ENCODE measurements around the gene CFDP1. TPM values are rescaled to one million over a fixed set of nuclear protein-coding genes. Genes with fewer than 3 reads are reported as not detected.
A peak's percentile ranks its signal among the peaks of the same experiment; 100 is the strongest.

The CFDP1 gene
- total and polyA plus RNA-seq, 2 of the 13 experiments (the other 11 are each of a cell fraction or from before 2014, with no cell fraction given), result 78.6 to 153 TPM

DNA sequence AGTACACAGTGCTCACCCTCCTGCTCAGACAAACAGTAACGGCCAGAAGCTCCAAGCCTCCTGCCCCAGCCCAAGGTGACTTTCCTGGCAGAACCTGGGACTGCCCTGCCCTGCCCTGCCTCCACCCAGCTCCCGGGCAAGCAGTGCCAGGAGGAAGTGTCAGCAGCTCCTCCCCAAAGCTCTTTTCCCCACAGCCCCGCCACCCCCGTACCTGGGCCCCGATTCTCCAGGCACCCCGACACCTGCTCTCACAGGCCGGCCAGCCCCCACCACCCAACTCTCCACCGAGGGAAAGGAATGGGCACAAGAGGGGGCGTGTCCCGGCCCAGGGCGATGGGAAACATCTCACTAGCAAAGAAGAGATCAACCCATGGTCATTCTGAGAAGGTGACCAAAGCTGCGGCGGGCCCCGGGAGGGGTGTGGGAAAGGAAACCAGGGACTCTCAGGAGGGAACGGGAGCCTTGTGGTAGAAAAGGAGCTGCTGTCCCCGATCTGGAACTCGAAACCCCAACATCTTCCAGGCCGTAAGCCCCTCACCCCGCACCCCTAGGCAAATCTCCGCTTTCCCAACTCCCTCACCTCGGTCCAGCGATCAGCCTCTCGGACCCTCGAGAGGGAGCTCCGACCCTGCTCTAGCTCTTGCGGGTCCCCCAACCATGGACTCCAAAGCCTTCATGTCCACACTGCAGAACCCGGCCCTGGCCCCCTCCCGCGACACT lies 183.1 kb downstream of the CFDP1 start (continued):
- TF ChIP-seq, protein P1, sequence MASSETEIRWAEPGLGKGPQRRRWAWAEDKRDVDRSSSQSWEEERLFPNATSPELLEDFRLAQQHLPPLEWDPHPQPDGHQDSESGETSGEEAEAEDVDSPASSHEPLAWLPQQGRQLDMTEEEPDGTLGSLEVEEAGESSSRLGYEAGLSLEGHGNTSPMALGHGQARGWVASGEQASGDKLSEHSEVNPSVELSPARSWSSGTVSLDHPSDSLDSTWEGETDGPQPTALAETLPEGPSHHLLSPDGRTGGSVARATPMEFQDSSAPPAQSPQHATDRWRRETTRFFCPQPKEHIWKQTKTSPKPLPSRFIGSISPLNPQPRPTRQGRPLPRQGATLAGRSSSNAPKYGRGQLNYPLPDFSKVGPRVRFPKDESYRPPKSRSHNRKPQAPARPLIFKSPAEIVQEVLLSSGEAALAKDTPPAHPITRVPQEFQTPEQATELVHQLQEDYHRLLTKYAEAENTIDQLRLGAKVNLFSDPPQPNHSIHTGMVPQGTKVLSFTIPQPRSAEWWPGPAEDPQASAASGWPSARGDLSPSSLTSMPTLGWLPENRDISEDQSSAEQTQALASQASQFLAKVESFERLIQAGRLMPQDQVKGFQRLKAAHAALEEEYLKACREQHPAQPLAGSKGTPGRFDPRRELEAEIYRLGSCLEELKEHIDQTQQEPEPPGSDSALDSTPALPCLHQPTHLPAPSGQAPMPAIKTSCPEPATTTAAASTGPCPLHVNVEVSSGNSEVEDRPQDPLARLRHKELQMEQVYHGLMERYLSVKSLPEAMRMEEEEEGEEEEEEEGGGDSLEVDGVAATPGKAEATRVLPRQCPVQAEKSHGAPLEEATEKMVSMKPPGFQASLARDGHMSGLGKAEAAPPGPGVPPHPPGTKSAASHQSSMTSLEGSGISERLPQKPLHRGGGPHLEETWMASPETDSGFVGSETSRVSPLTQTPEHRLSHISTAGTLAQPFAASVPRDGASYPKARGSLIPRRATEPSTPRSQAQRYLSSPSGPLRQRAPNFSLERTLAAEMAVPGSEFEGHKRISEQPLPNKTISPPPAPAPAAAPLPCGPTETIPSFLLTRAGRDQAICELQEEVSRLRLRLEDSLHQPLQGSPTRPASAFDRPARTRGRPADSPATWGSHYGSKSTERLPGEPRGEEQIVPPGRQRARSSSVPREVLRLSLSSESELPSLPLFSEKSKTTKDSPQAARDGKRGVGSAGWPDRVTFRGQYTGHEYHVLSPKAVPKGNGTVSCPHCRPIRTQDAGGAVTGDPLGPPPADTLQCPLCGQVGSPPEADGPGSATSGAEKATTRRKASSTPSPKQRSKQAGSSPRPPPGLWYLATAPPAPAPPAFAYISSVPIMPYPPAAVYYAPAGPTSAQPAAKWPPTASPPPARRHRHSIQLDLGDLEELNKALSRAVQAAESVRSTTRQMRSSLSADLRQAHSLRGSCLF (CRISPR knock-in tag; IDR thresholded peaks at IDR 0.05; ENCODE audit: borderline replicate concordance), result no peak
- TF ChIP-seq ZFP1 (CRISPR knock-in tag; IDR thresholded peaks at IDR 0.05), result no peak
- TF ChIP-seq DNMT1 (CRISPR knock-in tag; IDR thresholded peaks at IDR 0.05), result no peak
- TF ChIP-seq ATF7 (IDR thresholded peaks at IDR 0.05), result no peak
- TF ChIP-seq ATF7 (CRISPR knock-in tag; IDR thresholded peaks at IDR 0.05), result no peak
- TF ChIP-seq ZNF556 (CRISPR knock-in tag; IDR thresholded peaks at IDR 0.05; ENCODE audit: borderline replicate concordance), result 0 out of 2 replicates have a peak, but pooled peaks have one; percentile 14
- TF ChIP-seq, protein P2, sequence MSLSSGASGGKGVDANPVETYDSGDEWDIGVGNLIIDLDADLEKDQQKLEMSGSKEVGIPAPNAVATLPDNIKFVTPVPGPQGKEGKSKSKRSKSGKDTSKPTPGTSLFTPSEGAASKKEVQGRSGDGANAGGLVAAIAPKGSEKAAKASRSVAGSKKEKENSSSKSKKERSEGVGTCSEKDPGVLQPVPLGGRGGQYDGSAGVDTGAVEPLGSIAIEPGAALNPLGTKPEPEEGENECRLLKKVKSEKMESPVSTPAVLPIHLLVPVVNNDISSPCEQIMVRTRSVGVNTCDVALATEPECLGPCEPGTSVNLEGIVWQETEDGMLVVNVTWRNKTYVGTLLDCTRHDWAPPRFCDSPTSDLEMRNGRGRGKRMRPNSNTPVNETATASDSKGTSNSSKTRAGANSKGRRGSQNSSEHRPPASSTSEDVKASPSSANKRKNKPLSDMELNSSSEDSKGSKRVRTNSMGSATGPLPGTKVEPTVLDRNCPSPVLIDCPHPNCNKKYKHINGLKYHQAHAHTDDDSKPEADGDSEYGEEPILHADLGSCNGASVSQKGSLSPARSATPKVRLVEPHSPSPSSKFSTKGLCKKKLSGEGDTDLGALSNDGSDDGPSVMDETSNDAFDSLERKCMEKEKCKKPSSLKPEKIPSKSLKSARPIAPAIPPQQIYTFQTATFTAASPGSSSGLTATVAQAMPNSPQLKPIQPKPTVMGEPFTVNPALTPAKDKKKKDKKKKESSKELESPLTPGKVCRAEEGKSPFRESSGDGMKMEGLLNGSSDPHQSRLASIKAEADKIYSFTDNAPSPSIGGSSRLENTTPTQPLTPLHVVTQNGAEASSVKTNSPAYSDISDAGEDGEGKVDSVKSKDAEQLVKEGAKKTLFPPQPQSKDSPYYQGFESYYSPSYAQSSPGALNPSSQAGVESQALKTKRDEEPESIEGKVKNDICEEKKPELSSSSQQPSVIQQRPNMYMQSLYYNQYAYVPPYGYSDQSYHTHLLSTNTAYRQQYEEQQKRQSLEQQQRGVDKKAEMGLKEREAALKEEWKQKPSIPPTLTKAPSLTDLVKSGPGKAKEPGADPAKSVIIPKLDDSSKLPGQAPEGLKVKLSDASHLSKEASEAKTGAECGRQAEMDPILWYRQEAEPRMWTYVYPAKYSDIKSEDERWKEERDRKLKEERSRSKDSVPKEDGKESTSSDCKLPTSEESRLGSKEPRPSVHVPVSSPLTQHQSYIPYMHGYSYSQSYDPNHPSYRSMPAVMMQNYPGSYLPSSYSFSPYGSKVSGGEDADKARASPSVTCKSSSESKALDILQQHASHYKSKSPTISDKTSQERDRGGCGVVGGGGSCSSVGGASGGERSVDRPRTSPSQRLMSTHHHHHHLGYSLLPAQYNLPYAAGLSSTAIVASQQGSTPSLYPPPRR (CRISPR knock-in tag; IDR thresholded peaks at IDR 0.05; ENCODE audit: borderline replicate concordance), result no peak; the same call in 1 of the 2 replicates
- no peak for TF ChIP-seq HES4 (CRISPR knock-in tag; IDR thresholded peaks at IDR 0.05; ENCODE audit: borderline replicate concordance)
- no peak for TF ChIP-seq MED13 (CRISPR knock-in tag; IDR thresholded peaks at IDR 0.05)
- TF ChIP-seq ZNF451 (CRISPR knock-in tag; IDR thresholded peaks at IDR 0.05), result 0 out of 2 replicates have a peak, but pooled peaks have one; percentile 4
- peak; percentile 60; the same call in 1 of the 2 replicates for TF ChIP-seq ZMYM2 (CRISPR knock-in tag; IDR thresholded peaks at IDR 0.05)

Data from HepG2 (cell line).